Kidney epithelial cell (primary cell): ENCODE data around the gene PCDHA11. TPM values are rescaled to one million over a fixed set of nuclear protein-coding genes. Genes with fewer than 3 reads are reported as not detected.
"Not testable (repeated sequence)": the region's sequence is repeated elsewhere in the genome, so short reads cannot be mapped to it uniquely, and the experiment has no call there.

Experiments
- DNase-seq: peaks from one replicate; pipeline ENCODE4 v3.0.0-alpha.2; 2010; ENCODE audit warnings: low read depth
- H3K27me3 ChIP-seq: 2 replicates; pipeline ENCODE4 v1.6.0; 2011; ENCODE audit warnings: low read length; ENCODE audit not compliant: control insufficient read depth, insufficient read depth
- H3K36me3 ChIP-seq: 2 replicates; pipeline ENCODE4 v1.5.1; 2011; ENCODE audit warnings: low read length; ENCODE audit not compliant: control insufficient read depth, insufficient read depth
- H3K4me3 ChIP-seq: 2 replicates; pipeline ENCODE4 v1.5.1; 2011; ENCODE audit warnings: low read depth, mild to moderate bottlenecking, control low read depth, low read length
- CTCF ChIP-seq: IDR thresholded peaks from 2 replicates; pipeline ENCODE4 v1.5.1; 2011; ENCODE audit warnings: mild to moderate bottlenecking, moderate library complexity, low read length, control low read depth, inconsistent platforms; ENCODE audit not compliant: insufficient read depth, poor library complexity, severe bottlenecking
- total RNA-seq: library from RNA; depleted of rRNA; stranded (reverse); fragments of >200 nt; gene quantifications from 2 replicates; pipeline ENCODE4 v1.2.3, GENCODE V29; 2015

The PCDHA11 gene
- 0.48 and 1.2 TPM in 2 replicates for total RNA-seq

GRCh38 chr5:140868721-140869554 lies at the start of gene PCDHA11:
Gene PCDHA11 (plus strand): TSS chr5:140868957. CDS start chr5:140869104, 147 bp downstream.
- no peak for TF ChIP-seq CTCF
- peaks cover 3% of the 10 kb centered on the region for H3K27me3 ChIP-seq
- no peaks in the 10 kb centered on the region for H3K36me3 ChIP-seq
- H3K4me3 ChIP-seq, result no peak within 1 kb of the TSS
- no peak for DNase-seq

- H3K36me3 ChIP-seq, result no peaks in the 10 kb centered on the region
- DNase-seq, result no peak
- peak; percentile 36 for TF ChIP-seq CTCF
- H3K27me3 ChIP-seq, result no peaks in the 10 kb centered on the region
- no peak within 1 kb of the TSS for H3K4me3 ChIP-seq
These were observed 47.1 kb upstream of the PCDHA11 start, which contains the start of gene PCDHA5 for GRCh38 chr5:140821375-140822280. Gene PCDHA5 (plus strand): TSS chr5:140821613.

GRCh38 chr5:140822281-140822629 lies 46.5 kb upstream of the PCDHA11 start:
- Histone ChIP-seq H3K4me3 (no peak overlapping the region), H3K27me3 (no peaks in the 10 kb centered on the region), H3K36me3 (no peaks in the 10 kb centered on the region)
- DNase-seq, result no peak
- TF ChIP-seq CTCF, result no peak

GRCh38 chr5:140822969-140823368 lies 45.8 kb upstream of the PCDHA11 start:
- not testable (repeated sequence) for DNase-seq, H3K27me3 ChIP-seq, H3K36me3 ChIP-seq, H3K4me3 ChIP-seq

GRCh38 chr5:140823475-140823874 lies 45.3 kb upstream of the PCDHA11 start:
- DNase-seq, result no peak
- H3K4me3 ChIP-seq, result no peak overlapping the region
- no peaks in the 10 kb centered on the region for H3K27me3 ChIP-seq
- no peaks in the 10 kb centered on the region for H3K36me3 ChIP-seq
- TF ChIP-seq CTCF, result no peak

GRCh38 chr5:140827704-140828361 lies 40.9 kb upstream of the PCDHA11 start, which contains the start of gene PCDHA6:
Gene PCDHA6 (plus strand): TSS chr5:140827960. CDS start chr5:140828092, 132 bp downstream.
- no peak within 1 kb of the TSS for H3K4me3 ChIP-seq
- H3K36me3 ChIP-seq, result no peaks in the 10 kb centered on the region
- no peak for TF ChIP-seq CTCF
- no peaks in the 10 kb centered on the region for H3K27me3 ChIP-seq
- DNase-seq, result no peak
